Endothelial cell (in vitro differentiated cells): ENCODE data around the gene MED16. TPM values are rescaled to one million over a fixed set of nuclear protein-coding genes. Genes with fewer than 3 reads are reported as not detected.
"Not testable (repeated sequence)": the region's sequence is repeated elsewhere in the genome, so short reads cannot be mapped to it uniquely, and the experiment has no call there.

Experiments used
- DNase-seq: peaks from one replicate; pipeline ENCODE4 v3.0.0; 2021; ENCODE audit warnings: low spot score
- H3K27ac Mint-ChIP-seq: one replicate; pipeline ENCODE4 v1.8.0; 2021; ENCODE audit warnings: mixed read lengths, inconsistent platforms; ENCODE audit not compliant: unreplicated experiment
- H3K27me3 Mint-ChIP-seq: one replicate; pipeline ENCODE4 v1.8.0; 2021; ENCODE audit warnings: mild to moderate bottlenecking, moderate library complexity, mixed read lengths, inconsistent platforms; ENCODE audit not compliant: unreplicated experiment
- H3K36me3 Mint-ChIP-seq: one replicate; pipeline ENCODE4 v1.8.0; 2021; ENCODE audit warnings: mild to moderate bottlenecking, low read depth, mixed read lengths, inconsistent platforms; ENCODE audit not compliant: unreplicated experiment
- H3K4me1 Mint-ChIP-seq: one replicate; pipeline ENCODE4 v1.8.0; 2021; ENCODE audit warnings: mild to moderate bottlenecking, mixed read lengths, inconsistent platforms; ENCODE audit not compliant: unreplicated experiment
- H3K4me3 Mint-ChIP-seq: one replicate; pipeline ENCODE4 v1.8.0; 2021; ENCODE audit warnings: mild to moderate bottlenecking, mixed read lengths, inconsistent platforms; ENCODE audit not compliant: unreplicated experiment
- H3K9me3 Mint-ChIP-seq: one replicate; pipeline ENCODE4 v1.8.0; 2021; ENCODE audit warnings: mixed read lengths, inconsistent platforms; ENCODE audit not compliant: unreplicated experiment
- total RNA-seq: library from RNA; stranded (reverse); fragmentation: NEBNext Ultra II Directional; extraction: Animal tissue kit (Norgen Biotek cat#: 25700); gene quantifications from one replicate; pipeline ENCODE4 v1.2.1, GENCODE V29; 2021; ENCODE audit not compliant: unreplicated experiment
- TF ChIP-seq, protein P1 (sequence below): fragments of 200-600 bp; sonication (generic); IDR thresholded peaks from one replicate; pipeline ENCODE4 v1.5.0; 2021; ENCODE audit warnings: antibody characterized with exemption; ENCODE audit not compliant: unreplicated experiment

Gene MED16
- total RNA-seq, 1 donor from 2014 or later: 66.5 TPM

DNA sequence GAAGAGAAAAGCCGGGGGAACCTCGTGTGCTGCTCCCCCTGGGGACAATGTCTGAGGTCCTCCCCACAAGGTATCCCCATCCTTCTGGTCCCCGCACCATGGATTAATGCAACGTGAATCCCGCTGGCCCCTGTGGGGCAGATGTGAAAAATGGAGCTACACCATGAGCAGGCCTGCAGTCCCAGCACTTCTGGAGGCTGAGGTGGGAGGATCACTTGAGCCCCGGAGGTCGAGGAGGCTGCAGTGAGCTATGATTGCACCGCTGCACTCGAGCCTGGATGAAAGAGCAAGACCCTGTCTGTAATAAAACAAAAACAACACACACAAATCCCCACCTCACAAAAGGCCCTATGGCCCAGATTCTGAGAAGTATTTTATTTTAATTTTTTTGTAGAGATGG is 34.7 kb downstream of the MED16 start:
- Mint-ChIP-seq H3K4me1 (no peaks in the 10 kb centered on the region), H3K9me3 (no peaks in the 10 kb centered on the region), H3K27ac (no peak overlapping the region), H3K4me3 (no peak overlapping the region), H3K27me3 (peaks cover 8% of the 10 kb centered on the region), H3K36me3 (no peaks in the 10 kb centered on the region)
- no peak for DNase-seq
- TF ChIP-seq, protein P1, sequence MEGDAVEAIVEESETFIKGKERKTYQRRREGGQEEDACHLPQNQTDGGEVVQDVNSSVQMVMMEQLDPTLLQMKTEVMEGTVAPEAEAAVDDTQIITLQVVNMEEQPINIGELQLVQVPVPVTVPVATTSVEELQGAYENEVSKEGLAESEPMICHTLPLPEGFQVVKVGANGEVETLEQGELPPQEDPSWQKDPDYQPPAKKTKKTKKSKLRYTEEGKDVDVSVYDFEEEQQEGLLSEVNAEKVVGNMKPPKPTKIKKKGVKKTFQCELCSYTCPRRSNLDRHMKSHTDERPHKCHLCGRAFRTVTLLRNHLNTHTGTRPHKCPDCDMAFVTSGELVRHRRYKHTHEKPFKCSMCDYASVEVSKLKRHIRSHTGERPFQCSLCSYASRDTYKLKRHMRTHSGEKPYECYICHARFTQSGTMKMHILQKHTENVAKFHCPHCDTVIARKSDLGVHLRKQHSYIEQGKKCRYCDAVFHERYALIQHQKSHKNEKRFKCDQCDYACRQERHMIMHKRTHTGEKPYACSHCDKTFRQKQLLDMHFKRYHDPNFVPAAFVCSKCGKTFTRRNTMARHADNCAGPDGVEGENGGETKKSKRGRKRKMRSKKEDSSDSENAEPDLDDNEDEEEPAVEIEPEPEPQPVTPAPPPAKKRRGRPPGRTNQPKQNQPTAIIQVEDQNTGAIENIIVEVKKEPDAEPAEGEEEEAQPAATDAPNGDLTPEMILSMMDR: no peak

DNA sequence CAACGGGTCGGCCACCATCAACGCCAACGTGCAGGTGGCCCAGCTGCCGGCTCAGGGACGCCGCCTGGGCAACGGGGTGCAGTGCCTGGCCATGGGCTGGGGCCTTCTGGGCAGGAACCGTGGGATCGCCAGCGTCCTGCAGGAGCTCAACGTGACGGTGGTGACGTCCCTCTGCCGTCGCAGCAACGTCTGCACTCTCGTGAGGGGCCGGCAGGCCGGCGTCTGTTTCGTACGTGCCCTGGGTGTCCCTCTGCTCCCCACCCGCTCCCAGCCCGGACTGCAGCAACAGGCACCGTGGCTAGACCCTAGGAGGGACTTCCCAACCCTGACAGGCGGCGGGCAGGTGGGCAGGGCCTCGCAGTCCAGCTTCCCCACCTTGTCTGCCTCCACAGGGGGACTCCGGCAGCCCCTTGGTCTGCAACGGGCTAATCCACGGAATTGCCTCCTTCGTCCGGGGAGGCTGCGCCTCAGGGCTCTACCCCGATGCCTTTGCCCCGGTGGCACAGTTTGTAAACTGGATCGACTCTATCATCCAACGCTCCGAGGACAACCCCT is 37.3 kb downstream of the MED16 start:
- H3K4me3 Mint-ChIP-seq: no peak overlapping the region
- H3K27me3 Mint-ChIP-seq: peaks cover 6% of the 10 kb centered on the region
- DNase-seq: no peak
- TF ChIP-seq, protein P1: no peak
- no peaks in the 10 kb centered on the region for H3K9me3 Mint-ChIP-seq
- H3K4me1 Mint-ChIP-seq: no peaks in the 10 kb centered on the region
- H3K36me3 Mint-ChIP-seq: no peaks in the 10 kb centered on the region
- H3K27ac Mint-ChIP-seq: no peak overlapping the region

DNA sequence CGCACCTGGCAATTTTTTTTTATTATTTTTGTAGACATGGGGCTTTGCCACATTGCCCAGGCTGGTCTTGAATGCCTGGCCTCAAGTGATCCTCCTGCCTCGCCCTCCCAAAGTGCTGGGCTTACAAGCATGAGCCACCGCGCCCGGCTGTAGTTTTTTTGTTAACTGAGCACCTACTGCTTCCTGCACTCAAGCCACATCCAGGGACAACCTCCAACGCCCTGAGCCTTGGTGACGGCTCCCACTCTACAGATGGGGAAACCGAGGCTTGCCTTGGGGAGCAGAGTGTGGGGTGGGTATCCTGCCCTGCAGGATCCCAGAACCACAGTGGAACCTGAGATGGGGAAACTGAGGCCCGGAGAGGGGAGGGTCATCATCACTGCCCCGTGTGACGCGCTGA is 37.8 kb downstream of the MED16 start:
- no peak overlapping the region for H3K27ac Mint-ChIP-seq
- no peaks in the 10 kb centered on the region for H3K4me1 Mint-ChIP-seq
- no peak overlapping the region for H3K4me3 Mint-ChIP-seq
- no peaks in the 10 kb centered on the region for H3K36me3 Mint-ChIP-seq
- peaks cover 6% of the 10 kb centered on the region for H3K27me3 Mint-ChIP-seq
- no peaks in the 10 kb centered on the region for H3K9me3 Mint-ChIP-seq
- TF ChIP-seq, protein P1: no peak
- no peak for DNase-seq

DNA sequence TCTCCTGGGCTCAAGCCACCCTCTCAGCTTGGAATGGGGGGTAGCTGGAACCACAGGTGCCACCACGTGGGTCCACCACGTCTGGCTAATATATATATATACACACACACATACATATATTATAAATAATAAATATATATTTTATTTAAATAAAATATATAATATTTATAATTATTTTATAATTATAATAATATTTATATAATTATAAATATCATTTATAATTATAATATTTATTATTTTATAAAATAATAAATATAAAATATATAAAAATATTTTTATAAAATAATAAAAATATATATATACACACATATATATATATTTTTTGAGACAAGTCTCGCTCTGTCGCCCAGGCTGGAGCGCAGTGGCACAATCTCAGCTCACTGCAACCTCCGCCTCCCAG is 38.4 kb downstream of the MED16 start:
- no peaks in the 10 kb centered on the region for H3K9me3 Mint-ChIP-seq
- no peak overlapping the region for H3K27ac Mint-ChIP-seq
- H3K36me3 Mint-ChIP-seq: no peaks in the 10 kb centered on the region
- TF ChIP-seq, protein P1: no peak
- no peak overlapping the region for H3K4me3 Mint-ChIP-seq
- no peak for DNase-seq
- H3K27me3 Mint-ChIP-seq: peaks cover 3% of the 10 kb centered on the region
- no peaks in the 10 kb centered on the region for H3K4me1 Mint-ChIP-seq

DNA sequence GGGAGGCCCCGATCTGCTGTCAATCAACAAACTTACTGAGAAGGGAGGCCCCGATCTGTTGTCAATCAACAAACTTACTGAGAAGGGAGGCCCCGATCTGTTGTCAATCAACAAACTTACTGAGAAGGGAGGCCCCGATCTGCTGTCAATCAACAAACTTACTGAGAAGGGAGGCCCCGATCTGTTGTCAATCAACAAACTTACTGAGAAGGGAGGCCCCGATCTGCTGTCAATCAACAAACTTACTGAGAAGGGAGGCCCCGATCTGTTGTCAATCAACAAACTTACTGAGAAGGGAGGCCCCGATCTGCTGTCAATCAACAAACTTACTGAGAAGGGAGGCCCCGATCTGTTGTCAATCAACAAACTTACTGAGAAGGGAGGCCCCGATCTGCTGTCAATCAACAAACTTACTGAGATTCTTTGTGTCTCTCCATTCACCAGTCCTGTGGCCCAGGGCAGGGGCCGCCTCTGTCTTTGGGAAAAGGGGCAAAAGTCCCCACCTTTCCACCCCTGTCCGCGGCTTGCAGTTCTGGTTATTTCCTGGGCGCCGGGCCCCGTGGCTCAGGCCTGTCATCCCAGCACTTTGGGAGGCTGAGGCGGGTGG is 39.3 kb downstream of the MED16 start:
- not testable (repeated sequence) for H3K36me3 Mint-ChIP-seq, DNase-seq, H3K27ac Mint-ChIP-seq, H3K4me1 Mint-ChIP-seq, H3K27me3 Mint-ChIP-seq, H3K4me3 Mint-ChIP-seq, H3K9me3 Mint-ChIP-seq
